NT2/D1 (cell line): ENCODE measurements around the gene TSPAN14.

Experiments
- DNase-seq: peaks from one replicate; pipeline ENCODE4 v3.0.0-alpha.2; 2011; ENCODE audit warnings: low read depth, low spot score
- H3K27me3 ChIP-seq: 2 replicates; pipeline ENCODE4 v1.6.0; 2011; ENCODE audit warnings: mild to moderate bottlenecking; ENCODE audit not compliant: insufficient read length, insufficient read depth
- H3K36me3 ChIP-seq: 2 replicates; pipeline ENCODE4 v1.6.1; 2011; ENCODE audit warnings: mild to moderate bottlenecking, low read length, mixed read lengths; ENCODE audit not compliant: insufficient read depth, insufficient read length
- H3K4me1 ChIP-seq: 2 replicates; pipeline ENCODE4 v1.5.1; 2011; ENCODE audit not compliant: insufficient read depth, insufficient read length
- H3K4me3 ChIP-seq: 2 replicates; pipeline ENCODE4 v1.5.1; 2011; ENCODE audit warnings: low read depth; ENCODE audit not compliant: insufficient read length
- H3K9ac ChIP-seq: 2 replicates; pipeline ENCODE4 v1.6.0; 2011; ENCODE audit warnings: low read depth; ENCODE audit not compliant: insufficient read length
- H3K9me3 ChIP-seq: 2 replicates; pipeline ENCODE4 v1.5.1; 2011; ENCODE audit warnings: mild to moderate bottlenecking, low read length; ENCODE audit not compliant: insufficient read depth
- SUZ12 ChIP-seq: IDR thresholded peaks from 2 replicates; pipeline ENCODE4 v1.6.1; 2011; ENCODE audit not compliant: insufficient read length, insufficient read depth; ENCODE audit errors: extremely low read depth
- YY1 ChIP-seq: IDR thresholded peaks from 2 replicates; pipeline ENCODE4 v1.6.1; 2011; ENCODE audit not compliant: insufficient read length, insufficient read depth
- ZNF274 ChIP-seq: IDR thresholded peaks from 2 replicates; pipeline ENCODE4 v1.6.1; 2011; ENCODE audit warnings: mild to moderate bottlenecking, low read depth, low read length

The TSPAN14 gene

DNA sequence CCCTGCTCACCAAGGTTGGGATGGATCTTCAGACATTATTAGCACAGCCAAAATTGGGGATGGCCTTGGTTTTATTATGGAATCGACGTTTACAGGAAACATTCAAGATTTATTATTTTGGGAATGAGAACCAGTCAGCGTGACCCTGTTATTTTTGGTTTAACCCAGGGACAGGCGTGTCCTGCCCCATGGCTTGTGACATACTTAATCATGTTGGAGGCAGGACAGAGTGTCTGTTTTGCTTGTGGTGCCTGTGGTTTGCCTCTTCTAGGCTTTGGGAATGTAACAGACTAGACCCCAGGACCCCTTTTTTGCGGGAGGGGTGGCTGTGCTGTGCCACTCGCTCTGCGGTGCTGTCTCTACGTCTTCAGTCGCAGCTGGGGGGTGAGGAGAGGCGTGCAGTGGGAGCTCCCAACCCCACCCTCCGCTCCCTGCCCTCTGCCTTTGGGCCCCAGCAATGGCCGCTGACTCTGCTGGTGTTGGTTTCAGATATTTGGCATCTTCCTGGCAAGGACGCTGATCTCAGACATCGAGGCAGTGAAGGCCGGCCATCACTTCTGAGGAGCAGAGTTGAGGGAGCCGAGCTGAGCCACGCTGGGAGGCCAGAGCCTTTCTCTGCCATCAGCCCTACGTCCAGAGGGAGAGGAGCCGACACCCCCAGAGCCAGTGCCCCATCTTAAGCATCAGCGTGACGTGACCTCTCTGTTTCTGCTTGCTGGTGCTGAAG lies 63.5 kb downstream of the TSPAN14 start:
- no peak overlapping the region for H3K9ac ChIP-seq
- no peak overlapping the region for H3K4me3 ChIP-seq
- TF ChIP-seq SUZ12 = no peak
- no peak for TF ChIP-seq ZNF274
- no peak for TF ChIP-seq YY1
- H3K27me3 ChIP-seq = no peaks in the 10 kb centered on the region
- no peak for DNase-seq
- H3K9me3 ChIP-seq = no peaks in the 10 kb centered on the region
- peaks cover 75% of the 10 kb centered on the region for H3K36me3 ChIP-seq
- H3K4me1 ChIP-seq = peaks cover 3% of the 10 kb centered on the region

DNA sequence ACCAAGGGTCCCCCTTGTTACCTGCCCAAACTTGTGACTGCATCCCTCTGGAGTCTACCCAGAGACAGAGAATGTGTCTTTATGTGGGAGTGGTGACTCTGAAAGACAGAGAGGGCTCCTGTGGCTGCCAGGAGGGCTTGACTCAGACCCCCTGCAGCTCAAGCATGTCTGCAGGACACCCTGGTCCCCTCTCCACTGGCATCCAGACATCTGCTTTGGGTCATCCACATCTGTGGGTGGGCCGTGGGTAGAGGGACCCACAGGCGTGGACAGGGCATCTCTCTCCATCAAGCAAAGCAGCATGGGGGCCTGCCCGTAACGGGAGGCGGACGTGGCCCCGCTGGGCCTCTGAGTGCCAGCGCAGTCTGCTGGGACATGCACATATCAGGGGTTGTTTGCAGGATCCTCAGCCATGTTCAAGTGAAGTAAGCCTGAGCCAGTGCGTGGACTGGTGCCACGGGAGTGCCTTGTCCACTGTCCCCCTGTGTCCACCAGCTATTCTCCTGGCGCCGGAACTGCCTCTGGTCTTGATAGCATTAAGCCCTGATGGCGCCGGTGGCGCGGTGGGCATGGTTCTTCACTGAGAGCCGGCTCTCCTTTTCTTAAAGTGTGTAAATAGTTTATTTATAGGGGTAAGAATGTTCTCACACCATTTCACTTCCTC lies 64.2 kb downstream of the TSPAN14 start:
- H3K4me3 ChIP-seq = no peak overlapping the region
- H3K4me1 ChIP-seq = peaks cover 3% of the 10 kb centered on the region
- H3K36me3 ChIP-seq = peaks cover 69% of the 10 kb centered on the region
- no peak for DNase-seq
- TF ChIP-seq SUZ12 = no peak
- TF ChIP-seq YY1 = no peak
- no peak for TF ChIP-seq ZNF274
- H3K27me3 ChIP-seq = no peaks in the 10 kb centered on the region
- no peaks in the 10 kb centered on the region for H3K9me3 ChIP-seq
- no peak overlapping the region for H3K9ac ChIP-seq

DNA sequence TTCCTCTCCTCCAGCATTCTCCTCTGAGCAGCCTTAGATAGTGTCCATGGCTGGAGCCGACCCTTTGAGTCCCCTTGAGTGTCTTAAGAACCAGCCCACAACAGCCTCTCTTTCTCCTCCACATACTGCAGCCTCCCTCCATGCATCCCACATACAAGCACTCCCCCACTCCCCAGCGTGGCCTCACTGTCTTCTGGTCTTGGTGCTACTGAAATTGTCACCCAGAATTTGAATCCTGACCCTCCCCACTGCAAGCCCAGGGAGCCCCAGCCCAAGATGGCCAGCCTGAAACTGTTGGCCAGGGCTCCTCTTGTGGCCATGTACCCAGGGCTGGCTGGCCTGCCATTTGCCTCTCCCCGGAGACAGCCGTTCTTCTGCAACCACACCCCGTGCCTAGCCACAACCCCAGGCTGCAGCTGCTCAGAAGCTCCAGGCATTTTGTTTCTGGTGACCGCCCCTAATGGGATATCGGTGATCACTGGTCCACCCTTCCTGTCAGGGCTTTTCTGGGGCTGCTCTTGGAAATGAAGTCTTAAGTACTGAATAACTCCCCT lies 64.8 kb downstream of the TSPAN14 start:
- TF ChIP-seq YY1 = no peak
- TF ChIP-seq SUZ12 = no peak
- no peak for TF ChIP-seq ZNF274
- Histone ChIP-seq H3K4me3 (no peak overlapping the region), H3K27me3 (no peaks in the 10 kb centered on the region), H3K4me1 (peaks cover 3% of the 10 kb centered on the region), H3K9me3 (no peaks in the 10 kb centered on the region), H3K36me3 (peaks cover 63% of the 10 kb centered on the region), H3K9ac (no peak overlapping the region)
- no peak for DNase-seq

- H3K36me3 ChIP-seq = peaks cover 51% of the 10 kb centered on the region
- peaks cover 3% of the 10 kb centered on the region for H3K4me1 ChIP-seq
- no peaks in the 10 kb centered on the region for H3K27me3 ChIP-seq
- H3K9ac ChIP-seq = no peak overlapping the region
- DNase-seq = no peak
- no peak overlapping the region for H3K4me3 ChIP-seq
- TF ChIP-seq ZNF274 (no peak), SUZ12 (no peak), YY1 (no peak)
- no peaks in the 10 kb centered on the region for H3K9me3 ChIP-seq
Measured at GRCh38 chr10:80519936-80520650, 66.0 kb downstream of the TSPAN14 start.

GRCh38 chr10:80520661-80521470 lies 66.8 kb downstream of the TSPAN14 start:
- DNase-seq = no peak
- TF ChIP-seq YY1 = no peak
- TF ChIP-seq ZNF274 = no peak
- no peak for TF ChIP-seq SUZ12
- Histone ChIP-seq H3K27me3 (no peaks in the 10 kb centered on the region), H3K4me1 (peaks cover 3% of the 10 kb centered on the region), H3K36me3 (peaks cover 43% of the 10 kb centered on the region), H3K9ac (no peak overlapping the region), H3K9me3 (no peaks in the 10 kb centered on the region), H3K4me3 (no peak overlapping the region)

GRCh38 chr10:80522756-80523363 lies 68.8 kb downstream of the TSPAN14 start:
- Histone ChIP-seq H3K36me3 (peaks cover 27% of the 10 kb centered on the region), H3K9ac (no peak overlapping the region), H3K9me3 (no peaks in the 10 kb centered on the region), H3K4me1 (peaks cover 3% of the 10 kb centered on the region), H3K4me3 (no peak overlapping the region), H3K27me3 (no peaks in the 10 kb centered on the region)
- no peak for DNase-seq
- TF ChIP-seq ZNF274 = no peak
- TF ChIP-seq SUZ12 = no peak
- no peak for TF ChIP-seq YY1
